Measurements from ENCODE around the gene KCNT1.

- TF ChIP-seq CTCF (IDR thresholded peaks at IDR 0.05) = no peak
- no peak for TF ChIP-seq POLR2A (IDR thresholded peaks at IDR 0.05)
These were observed 103.5 kb downstream of the KCNT1 start for GRCh38 chr9:135805422-135806022.

Measured in vagina (tissue), 2 donors.